ENCODE results near the gene FOXP1.

DNA sequence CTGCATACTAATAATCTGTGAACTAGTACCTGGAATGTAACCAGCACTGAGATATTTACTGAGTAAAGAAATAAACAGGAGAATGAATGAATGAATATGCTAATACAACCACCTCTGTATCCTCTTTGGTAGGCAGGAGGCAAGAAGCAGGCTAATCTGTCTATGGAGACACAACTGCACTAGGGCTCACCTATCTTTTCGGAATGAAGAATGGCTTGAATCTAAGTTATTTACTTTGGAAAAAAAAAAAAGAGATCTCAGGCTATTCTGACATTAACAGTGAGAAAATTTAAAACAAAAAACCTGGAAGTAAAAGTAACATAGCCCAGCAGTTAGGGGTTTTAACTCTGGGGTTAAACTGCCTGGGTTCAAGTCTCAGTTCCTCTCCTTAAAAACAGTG, 174.2 kb downstream of the FOXP1 start:
- TF ChIP-seq, protein P1, sequence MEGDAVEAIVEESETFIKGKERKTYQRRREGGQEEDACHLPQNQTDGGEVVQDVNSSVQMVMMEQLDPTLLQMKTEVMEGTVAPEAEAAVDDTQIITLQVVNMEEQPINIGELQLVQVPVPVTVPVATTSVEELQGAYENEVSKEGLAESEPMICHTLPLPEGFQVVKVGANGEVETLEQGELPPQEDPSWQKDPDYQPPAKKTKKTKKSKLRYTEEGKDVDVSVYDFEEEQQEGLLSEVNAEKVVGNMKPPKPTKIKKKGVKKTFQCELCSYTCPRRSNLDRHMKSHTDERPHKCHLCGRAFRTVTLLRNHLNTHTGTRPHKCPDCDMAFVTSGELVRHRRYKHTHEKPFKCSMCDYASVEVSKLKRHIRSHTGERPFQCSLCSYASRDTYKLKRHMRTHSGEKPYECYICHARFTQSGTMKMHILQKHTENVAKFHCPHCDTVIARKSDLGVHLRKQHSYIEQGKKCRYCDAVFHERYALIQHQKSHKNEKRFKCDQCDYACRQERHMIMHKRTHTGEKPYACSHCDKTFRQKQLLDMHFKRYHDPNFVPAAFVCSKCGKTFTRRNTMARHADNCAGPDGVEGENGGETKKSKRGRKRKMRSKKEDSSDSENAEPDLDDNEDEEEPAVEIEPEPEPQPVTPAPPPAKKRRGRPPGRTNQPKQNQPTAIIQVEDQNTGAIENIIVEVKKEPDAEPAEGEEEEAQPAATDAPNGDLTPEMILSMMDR (IDR thresholded peaks at IDR 0.05; ENCODE audit: low read depth, low read length, missing input control) = no peak
- TF ChIP-seq RAD21 (IDR thresholded peaks at IDR 0.05) (no peak), NR2F2 (IDR thresholded peaks at IDR 0.05) (no peak), SP1 (IDR thresholded peaks at IDR 0.05) (no peak), TAF1 (conservative IDR thresholded peaks at IDR 0.05) (no peak), GABPA (IDR thresholded peaks at IDR 0.05 in 1 of 2, conservative IDR thresholded peaks at IDR 0.05 in 1 of 2) (no peak), HNF4A (conservative IDR thresholded peaks at IDR 0.05) (no peak), YY1 (IDR thresholded peaks at IDR 0.05) (no peak), FOXA1 (IDR thresholded peaks at IDR 0.05) (no peak)
- TF ChIP-seq, protein P2, sequence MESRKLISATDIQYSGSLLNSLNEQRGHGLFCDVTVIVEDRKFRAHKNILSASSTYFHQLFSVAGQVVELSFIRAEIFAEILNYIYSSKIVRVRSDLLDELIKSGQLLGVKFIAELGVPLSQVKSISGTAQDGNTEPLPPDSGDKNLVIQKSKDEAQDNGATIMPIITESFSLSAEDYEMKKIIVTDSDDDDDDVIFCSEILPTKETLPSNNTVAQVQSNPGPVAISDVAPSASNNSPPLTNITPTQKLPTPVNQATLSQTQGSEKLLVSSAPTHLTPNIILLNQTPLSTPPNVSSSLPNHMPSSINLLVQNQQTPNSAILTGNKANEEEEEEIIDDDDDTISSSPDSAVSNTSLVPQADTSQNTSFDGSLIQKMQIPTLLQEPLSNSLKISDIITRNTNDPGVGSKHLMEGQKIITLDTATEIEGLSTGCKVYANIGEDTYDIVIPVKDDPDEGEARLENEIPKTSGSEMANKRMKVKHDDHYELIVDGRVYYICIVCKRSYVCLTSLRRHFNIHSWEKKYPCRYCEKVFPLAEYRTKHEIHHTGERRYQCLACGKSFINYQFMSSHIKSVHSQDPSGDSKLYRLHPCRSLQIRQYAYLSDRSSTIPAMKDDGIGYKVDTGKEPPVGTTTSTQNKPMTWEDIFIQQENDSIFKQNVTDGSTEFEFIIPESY (IDR thresholded peaks at IDR 0.05) = no peak
- TF ChIP-seq, protein P3, sequence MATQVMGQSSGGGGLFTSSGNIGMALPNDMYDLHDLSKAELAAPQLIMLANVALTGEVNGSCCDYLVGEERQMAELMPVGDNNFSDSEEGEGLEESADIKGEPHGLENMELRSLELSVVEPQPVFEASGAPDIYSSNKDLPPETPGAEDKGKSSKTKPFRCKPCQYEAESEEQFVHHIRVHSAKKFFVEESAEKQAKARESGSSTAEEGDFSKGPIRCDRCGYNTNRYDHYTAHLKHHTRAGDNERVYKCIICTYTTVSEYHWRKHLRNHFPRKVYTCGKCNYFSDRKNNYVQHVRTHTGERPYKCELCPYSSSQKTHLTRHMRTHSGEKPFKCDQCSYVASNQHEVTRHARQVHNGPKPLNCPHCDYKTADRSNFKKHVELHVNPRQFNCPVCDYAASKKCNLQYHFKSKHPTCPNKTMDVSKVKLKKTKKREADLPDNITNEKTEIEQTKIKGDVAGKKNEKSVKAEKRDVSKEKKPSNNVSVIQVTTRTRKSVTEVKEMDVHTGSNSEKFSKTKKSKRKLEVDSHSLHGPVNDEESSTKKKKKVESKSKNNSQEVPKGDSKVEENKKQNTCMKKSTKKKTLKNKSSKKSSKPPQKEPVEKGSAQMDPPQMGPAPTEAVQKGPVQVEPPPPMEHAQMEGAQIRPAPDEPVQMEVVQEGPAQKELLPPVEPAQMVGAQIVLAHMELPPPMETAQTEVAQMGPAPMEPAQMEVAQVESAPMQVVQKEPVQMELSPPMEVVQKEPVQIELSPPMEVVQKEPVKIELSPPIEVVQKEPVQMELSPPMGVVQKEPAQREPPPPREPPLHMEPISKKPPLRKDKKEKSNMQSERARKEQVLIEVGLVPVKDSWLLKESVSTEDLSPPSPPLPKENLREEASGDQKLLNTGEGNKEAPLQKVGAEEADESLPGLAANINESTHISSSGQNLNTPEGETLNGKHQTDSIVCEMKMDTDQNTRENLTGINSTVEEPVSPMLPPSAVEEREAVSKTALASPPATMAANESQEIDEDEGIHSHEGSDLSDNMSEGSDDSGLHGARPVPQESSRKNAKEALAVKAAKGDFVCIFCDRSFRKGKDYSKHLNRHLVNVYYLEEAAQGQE (IDR thresholded peaks at IDR 0.05) = no peak
- TF ChIP-seq, protein P4, sequence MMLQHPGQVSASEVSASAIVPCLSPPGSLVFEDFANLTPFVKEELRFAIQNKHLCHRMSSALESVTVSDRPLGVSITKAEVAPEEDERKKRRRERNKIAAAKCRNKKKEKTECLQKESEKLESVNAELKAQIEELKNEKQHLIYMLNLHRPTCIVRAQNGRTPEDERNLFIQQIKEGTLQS (IDR thresholded peaks at IDR 0.05) = no peak
